Activated CD4-positive, alpha-beta T cell treated with anti-CD3 and anti-CD28 coated beads, Interleukin-2, Interleukin-6, amounts not matched to agents 100 ng/mL and 50 ng/mL, durations not matched to agents 16 hours and 8 hours (primary cell): ENCODE measurements around the gene CGAS.
A peak's percentile ranks its signal among the peaks of the same experiment; 100 is the strongest.

ENCODE experiments used
- DNase-seq: peaks from one replicate; pipeline ENCODE4 v3.0.0-alpha.2; 2020

CGAS gene

GRCh38 chr6:73452107-73452461 lies at the start of gene CGAS:
Gene CGAS, minus strand, starts transcription at chr6:73452297. Its CDS starts 116 bp downstream, at chr6:73452181.
- DNase-seq, result peak; percentile 92

DNA sequence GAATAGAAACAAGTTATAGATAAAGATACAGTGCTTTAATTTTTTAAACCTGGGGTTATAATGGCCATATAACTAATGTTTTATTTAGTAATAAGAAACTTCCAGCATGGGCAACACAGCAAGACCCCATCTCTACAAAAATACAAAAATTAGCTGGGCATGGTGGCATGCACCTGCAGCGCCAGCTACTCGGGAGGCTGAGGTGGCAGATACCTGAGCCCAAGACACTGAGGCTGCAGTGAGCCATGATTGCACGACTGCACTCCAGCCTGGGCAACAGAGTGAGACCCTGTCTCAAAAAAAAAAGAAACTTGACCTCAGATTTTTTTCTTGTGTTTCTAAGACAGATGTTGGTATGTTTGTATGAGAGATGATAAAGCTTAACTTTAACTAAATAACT lies 45.8 kb upstream of the CGAS start:
- DNase-seq, result no peak

DNA sequence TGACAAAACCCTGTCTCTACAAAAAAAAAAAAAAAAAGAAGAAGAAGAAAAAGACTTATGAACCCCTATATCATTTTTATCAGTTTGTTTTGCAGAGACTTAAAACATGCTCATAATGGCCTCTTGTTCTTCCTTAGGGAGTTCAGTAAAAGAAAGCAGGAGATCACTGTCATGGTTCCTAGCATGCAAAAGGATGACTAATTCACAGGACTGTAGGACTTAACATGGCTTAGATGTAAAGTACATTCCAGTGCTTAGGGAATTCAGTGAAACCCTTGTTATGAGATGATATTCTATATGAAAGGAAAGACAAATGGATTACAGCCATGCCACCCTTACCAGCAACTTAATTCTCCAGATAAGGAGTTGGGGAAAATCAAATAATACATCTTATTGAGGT lies 39.3 kb upstream of the CGAS start:
- no peak for DNase-seq

- no peak for DNase-seq
Observed at GRCh38 chr6:73487473-73487872, 35.4 kb upstream of the CGAS start.

DNA sequence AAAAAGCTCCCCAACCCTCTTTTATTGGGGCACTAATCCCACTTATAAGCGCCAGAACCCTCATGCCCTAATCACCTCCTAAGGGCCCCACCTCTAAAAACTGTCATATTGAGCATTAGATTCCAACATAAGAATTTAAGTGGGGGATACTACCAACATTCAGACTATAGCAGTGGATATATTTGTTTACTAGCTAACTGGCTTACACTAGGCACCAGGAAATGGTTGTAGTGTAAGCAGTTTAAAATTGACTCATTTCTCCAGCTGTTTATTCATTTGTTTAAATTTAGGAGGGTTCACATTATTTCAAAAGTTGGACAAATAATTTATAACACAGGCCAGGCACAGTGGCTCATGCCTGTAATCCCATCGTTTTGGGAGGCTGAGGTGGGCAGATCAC lies 32.3 kb upstream of the CGAS start:
- no peak for DNase-seq

DNA sequence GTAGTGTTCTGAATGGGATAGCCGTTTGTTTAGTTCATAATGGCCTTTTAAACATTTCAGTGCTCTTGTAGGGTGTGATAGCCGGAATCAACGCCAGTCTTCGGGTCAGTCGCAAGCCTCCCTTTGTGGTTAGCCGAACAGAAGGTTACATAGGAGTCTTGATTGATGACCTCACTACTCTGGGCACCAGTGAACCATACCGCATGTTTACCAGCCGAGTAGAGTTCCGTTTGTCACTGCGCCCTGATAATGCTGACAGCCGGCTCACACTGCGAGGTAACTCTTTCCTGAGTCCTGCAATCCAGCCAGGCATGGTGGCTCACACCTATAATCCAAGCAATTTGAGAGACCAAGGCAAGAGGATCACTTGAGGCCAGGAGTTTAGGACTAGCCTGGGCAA lies 29.9 kb upstream of the CGAS start:
- DNase-seq, result no peak

DNA sequence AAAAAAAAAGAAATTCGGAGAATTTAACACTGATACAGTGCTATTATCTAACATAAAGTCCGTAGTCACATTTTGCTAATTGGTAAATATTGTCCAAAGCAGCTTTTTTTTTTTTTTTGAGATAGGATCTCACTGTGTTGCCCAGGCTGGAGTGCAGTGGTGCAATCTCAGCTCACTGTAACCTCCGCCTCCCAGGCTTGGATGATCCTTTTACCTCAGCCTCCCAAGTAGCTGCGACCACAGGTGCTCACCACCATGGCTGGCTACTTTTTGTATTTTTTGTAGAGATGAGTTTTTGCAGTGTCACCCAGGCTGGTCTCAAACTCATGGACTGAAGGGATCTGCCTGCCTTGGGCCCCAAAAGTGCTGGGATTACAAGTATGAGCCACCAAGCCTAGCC lies 25.3 kb upstream of the CGAS start:
- no peak for DNase-seq

DNA sequence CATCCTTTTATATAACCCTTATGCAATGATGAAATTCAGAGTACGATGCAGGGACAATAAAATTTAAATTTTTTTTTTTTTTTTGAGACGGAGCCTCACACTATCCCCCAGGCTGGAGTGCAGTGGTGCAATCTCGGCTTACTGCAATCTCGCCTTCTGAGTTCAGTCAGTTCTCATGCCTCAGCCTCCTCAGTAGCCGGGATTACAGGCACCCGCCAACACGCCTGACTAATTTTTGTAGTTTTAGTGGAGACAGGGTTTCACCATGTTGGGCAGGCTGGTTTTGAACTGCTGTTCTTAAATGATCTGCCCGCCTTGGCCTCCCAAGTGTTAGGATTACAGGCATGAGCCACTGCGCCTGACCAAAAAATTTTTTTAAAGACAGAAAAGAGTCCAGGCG lies 24.6 kb upstream of the CGAS start:
- peak; percentile 47 for DNase-seq

- DNase-seq, result no peak
Observed at GRCh38 chr6:73471686-73472290, 19.7 kb upstream of the CGAS start.

GRCh38 chr6:73461537-73462350 lies 9.6 kb upstream of the CGAS start, which contains the start of gene MTO1:
Gene MTO1, plus strand, starts transcription at chr6:73461737. Its CDS starts 118 bp downstream, at chr6:73461855.
- peak; percentile 94 for DNase-seq

DNA sequence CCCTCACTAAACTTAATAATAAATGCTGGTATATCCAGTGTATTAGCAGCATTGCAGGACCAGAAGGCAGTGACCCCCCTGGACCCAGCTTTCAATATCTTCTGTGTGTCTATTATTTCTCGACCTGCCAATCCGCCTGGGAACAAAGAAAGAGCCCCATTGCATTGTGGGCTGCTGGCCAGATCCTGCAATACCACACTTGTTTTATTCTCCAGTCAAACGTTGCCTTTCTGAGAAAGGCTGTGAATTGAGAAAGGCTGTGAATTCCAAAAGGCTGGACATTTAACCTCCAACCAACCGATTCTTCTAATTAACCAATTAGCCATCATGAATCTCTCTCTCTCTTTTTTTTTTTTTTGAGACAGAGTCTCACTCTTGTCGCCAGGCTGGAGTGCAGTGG lies 8.0 kb upstream of the CGAS start:
- peak; percentile 41 for DNase-seq

DNA sequence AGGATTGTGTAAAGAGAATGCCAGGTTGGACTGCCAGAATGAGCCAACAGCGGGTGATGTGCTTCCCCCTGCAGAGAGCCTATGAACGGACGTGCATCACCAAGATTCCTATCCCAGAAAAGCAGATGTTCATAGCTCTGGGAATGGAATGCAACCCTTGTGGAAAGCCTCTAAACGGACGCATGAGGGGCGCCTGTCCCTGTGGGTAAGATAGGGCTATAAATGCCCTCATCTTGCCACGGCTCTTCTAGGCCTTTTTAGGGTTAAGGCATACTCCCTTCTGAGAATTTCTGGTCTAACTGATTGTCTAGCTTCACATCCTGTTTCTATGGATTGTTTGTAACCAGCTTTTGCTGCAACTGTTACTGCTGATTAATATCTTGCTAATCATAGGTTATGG lies 7.4 kb upstream of the CGAS start:
- peak; percentile 59 for DNase-seq

DNA sequence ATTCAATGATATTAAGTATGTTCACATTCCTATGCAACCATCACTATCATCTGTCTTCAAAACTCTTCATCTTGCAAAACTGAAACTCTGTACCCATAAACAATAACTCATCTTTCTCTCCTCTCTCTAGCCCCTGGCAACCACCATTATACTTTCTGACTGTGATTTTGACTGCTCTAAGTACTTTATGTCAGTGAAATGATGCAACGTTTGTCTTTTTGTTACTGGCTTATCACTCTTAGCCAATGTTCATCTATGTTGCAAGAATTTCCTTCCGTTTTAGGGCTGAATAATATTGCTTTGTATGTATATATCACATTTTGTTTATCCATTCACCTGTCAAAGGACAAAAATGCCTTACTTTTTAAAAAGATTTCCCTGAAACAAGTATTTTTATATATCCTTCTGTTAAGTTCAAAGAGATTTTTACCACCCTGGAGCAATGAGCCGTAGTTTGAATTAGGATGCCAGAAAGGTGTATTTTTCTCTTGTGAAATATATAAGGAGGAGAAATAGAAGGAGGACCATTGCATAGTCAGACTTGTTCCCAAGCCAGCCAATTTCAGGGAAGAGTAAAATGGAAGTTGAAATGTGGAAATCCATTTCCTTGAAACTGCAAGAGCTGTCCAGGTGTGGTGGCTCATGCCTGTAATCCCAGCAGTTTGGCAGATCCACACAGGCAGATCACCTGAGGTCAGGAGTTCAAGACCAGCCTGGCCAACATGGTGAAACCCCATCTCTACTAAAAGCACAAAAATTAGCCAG lies 4.0 kb upstream of the CGAS start:
- peak; percentile 79 for DNase-seq

DNA sequence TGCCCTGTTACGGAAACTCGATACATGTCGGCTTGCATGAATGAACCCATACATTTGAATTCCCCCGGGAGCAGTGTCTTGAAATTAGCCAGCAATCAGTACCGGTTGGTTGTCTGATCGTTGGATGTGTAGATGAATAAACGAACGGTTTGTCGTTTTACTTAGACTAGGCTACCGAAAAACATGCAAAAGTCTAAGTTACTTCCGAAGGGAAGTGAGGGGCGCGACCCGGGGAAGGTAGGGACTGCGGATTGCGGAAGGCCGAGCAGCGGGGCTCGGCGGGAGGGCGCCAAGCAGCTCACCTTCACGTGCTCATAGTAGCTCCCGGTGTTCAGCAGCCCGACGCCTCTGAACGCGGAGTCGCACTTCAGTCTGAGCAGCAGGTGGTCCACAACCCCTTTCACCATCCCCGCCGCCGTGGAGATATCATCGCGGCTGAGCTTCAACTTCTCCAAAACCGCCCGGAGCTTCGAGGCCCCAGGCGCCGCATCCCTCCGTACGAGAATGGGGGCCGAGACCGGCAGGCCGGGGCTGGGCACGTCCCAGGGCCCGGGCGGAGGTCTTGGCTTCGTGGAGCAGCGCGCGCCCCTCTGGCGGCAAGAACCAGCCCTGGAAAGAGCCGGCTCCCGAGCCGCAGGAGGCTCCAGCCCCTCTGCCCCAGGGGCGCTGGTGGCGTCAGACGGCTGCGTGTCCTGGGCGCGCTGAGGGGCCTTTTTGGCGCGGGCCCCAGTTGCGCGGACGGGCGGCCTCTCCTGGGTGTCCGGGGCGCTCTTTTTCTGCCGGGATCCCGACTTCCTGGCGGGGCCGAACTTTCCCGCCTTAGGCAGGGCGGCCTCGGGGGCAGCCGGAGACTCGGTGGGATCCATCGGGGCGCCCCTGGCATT lies 632 bp downstream of the CGAS start:
- DNase-seq, result peak; percentile 58

- DNase-seq, result no peak
Observed at GRCh38 chr6:73443555-73443954, 8.5 kb downstream of the CGAS start.

- no peak for DNase-seq
Observed at GRCh38 chr6:73435236-73435635, 16.9 kb downstream of the CGAS start.

DNA sequence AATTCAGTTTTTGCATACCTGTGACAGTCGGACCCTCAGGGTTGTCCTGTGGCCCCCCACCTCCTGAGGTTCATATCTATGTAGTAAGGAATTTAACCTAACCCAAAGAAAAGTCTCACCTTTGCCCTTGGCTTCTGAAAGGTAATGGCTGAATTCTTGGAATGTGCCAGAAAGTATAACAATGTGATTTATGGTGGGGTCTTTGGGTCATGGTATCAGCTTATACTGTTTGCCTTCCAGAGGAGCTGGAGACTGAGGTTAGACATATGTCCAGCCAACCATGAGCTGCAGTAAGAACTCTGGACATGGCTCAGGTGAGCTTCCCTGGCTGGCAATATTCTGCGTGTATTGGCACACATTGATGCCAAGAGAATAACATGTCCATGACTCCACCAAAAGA lies 30.6 kb downstream of the CGAS start:
- DNase-seq, result no peak

DNA sequence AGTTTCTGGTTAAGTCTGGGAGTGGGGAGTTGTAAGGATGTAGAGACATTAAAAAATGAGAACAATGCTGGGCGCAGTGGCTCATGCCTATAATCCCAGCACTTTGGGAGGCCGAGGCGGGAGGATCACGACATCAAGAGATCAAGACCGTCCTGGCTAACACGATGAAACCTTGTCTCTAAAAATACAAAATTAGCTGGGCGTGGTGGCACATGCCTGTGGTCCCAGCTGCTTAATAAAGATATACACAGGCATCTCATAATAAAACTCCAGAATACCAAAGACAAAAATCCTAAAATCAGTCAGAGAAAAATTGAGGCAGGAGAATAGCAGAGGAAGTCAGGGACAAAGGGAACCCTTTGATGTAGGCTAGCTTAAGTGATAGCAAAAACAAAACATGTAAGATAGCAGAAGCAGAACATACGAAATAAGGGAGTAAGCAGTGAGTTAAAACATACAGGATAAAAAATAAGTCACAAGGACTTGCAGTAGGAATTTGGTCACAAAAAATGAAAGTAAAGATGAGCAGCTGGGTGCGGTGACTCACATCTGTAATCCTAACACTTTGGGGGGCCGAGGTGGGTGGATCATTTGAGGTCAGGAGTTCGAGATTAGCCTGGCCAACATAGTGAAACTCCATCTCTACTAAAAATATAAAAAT lies 33.9 kb downstream of the CGAS start:
- no peak for DNase-seq

GRCh38 chr6:73413102-73413501 lies 39.0 kb downstream of the CGAS start:
- no peak for DNase-seq

GRCh38 chr6:73409395-73409794 lies 42.7 kb downstream of the CGAS start:
- DNase-seq, result no peak

GRCh38 chr6:73400656-73401055 lies 51.4 kb downstream of the CGAS start:
- no peak for DNase-seq

GRCh38 chr6:73395875-73396274 lies 56.2 kb downstream of the CGAS start:
- no peak for DNase-seq
